Measurements from ENCODE around the gene SLC8A2.
A peak's percentile ranks its signal among the peaks of the same experiment; 100 is the strongest.

Gene SLC8A2

DNA sequence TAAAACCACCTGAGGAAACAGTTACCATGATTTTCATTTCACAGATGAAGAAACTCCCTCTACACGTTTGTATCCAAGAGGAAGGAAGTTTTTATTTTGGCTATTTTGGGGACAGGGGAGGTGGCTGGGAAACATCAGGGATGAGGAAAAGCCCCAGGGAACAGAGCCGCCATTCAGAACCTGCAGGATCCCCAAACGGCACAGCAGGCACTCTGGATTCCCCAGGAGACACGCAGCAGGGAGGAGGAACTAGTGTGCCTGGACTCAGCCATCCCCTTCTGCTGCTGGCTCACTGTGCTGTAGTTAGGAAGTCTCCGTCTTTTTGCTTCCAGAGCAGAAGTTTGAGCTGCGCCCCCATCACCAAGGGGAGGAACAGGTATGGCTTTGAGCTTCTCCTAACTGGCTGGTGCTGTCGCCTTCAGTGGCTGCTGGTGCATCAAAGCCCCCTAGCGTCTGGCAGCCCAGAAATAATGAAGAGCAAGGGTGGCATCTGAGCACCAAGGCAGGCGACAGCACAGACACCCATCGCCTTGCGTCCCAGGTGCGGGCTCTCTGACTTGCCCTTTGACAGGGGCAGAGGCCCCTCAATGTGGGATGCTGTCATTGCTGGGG, 38.9 kb upstream of the SLC8A2 start:
- 84% methylated on average over 12 of the region's 12 CpGs for WGBS
- Histone ChIP-seq H4K8ac (ENCODE audit: low read length) (no peak overlapping the region), H3K9ac (ENCODE audit: low read length) (peak overlapping the region; percentile 99), H3K4me1 (ENCODE audit: control insufficient read depth, insufficient read depth, low read depth, low read length) (peaks cover 36% of the 10 kb centered on the region), H3K23ac (ENCODE audit: low read length in 2 of 2) (no peak overlapping the region), H3K4me3 (ENCODE audit: insufficient read depth in 1 of 2, low read depth in 1 of 2, low read length in 2 of 2) (peak overlapping the region in 1 of 2 experiments; percentile 18), H3K79me1 (replicated peaks; ENCODE audit: low read length, poor library complexity, severe bottlenecking) (peaks cover 34% of the 10 kb centered on the region), H3K4ac (ENCODE audit: low read depth in 1 of 2, low read length in 2 of 2) (no peak overlapping the region), H4K91ac (ENCODE audit: low read length) (no peak overlapping the region), H3K4me2 (ENCODE audit: low read length, poor library complexity, severe bottlenecking) (no peak overlapping the region), H2BK120ac (ENCODE audit: low read depth, low read length) (no peak overlapping the region), H3K36me3 (ENCODE audit: control insufficient read depth in 1 of 2, insufficient read depth in 2 of 2, low read depth in 1 of 2, low read length in 2 of 2) (peaks cover 21 to 24% of the 10 kb centered on the region in 2 experiments), H3K18ac (ENCODE audit: low read depth in 1 of 2, low read length in 2 of 2) (no peak overlapping the region), H3K9me3 (ENCODE audit: control insufficient read depth, low read length) (no peaks in the 10 kb centered on the region), H2AK5ac (ENCODE audit: low read length, severe bottlenecking) (no peak overlapping the region), H2BK5ac (ENCODE audit: low read depth, low read length, poor library complexity, severe bottlenecking) (no peak overlapping the region), H2BK15ac (ENCODE audit: low read depth, poor library complexity, severe bottlenecking) (no peak overlapping the region), H3K27ac (ENCODE audit: low read length, poor library complexity, severe bottlenecking) (no peak overlapping the region), H3K14ac (ENCODE audit: low read length in 2 of 2) (no peak overlapping the region), H2AFZ (ENCODE audit: low read depth, low read length) (no peak overlapping the region), H3K27me3 (ENCODE audit: control insufficient read depth in 1 of 2, insufficient read depth in 1 of 2, low read length in 2 of 2) (no peaks in the 10 kb centered on the region), H2BK12ac (ENCODE audit: low read length in 2 of 2) (peak overlapping the region in 1 of 2 experiments; percentile 2)
- no peak for DNase-seq

DNA sequence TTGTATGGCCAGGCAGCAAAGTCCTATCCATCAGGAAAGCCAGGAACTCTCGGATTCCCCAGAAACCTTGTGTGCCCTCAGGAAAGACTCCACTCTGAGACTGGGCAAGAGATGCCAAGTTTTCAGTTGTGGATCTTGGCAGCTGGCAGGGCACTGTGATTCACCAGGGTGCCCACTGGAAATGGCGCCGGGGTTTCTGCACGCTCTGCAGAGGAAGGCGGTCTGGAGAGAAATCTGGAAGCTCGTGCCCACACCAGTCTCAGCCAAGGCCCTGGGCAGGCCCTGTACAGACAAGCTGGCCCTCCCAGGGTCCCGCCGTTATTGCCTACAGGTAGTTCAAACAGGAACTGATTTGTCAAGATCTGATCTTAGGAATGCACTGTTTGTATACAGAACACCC, 38.3 kb upstream of the SLC8A2 start:
- Histone ChIP-seq H2BK5ac (ENCODE audit: low read depth, low read length, poor library complexity, severe bottlenecking) (no peak overlapping the region), H2AK5ac (ENCODE audit: low read length, severe bottlenecking) (no peak overlapping the region), H2AFZ (ENCODE audit: low read depth, low read length) (no peak overlapping the region), H3K79me1 (replicated peaks; ENCODE audit: low read length, poor library complexity, severe bottlenecking) (peaks cover 38% of the 10 kb centered on the region), H3K27me3 (ENCODE audit: control insufficient read depth in 1 of 2, insufficient read depth in 1 of 2, low read length in 2 of 2) (no peaks in the 10 kb centered on the region), H2BK120ac (ENCODE audit: low read depth, low read length) (no peak overlapping the region), H3K14ac (ENCODE audit: low read length in 2 of 2) (no peak overlapping the region), H3K18ac (ENCODE audit: low read depth in 1 of 2, low read length in 2 of 2) (no peak overlapping the region), H3K9ac (ENCODE audit: low read length) (no peak overlapping the region), H3K27ac (ENCODE audit: low read length, poor library complexity, severe bottlenecking) (no peak overlapping the region), H3K4ac (ENCODE audit: low read depth in 1 of 2, low read length in 2 of 2) (no peak overlapping the region), H3K23ac (ENCODE audit: low read length in 2 of 2) (no peak overlapping the region), H3K36me3 (ENCODE audit: control insufficient read depth in 1 of 2, insufficient read depth in 2 of 2, low read depth in 1 of 2, low read length in 2 of 2) (peaks cover 22 to 29% of the 10 kb centered on the region in 2 experiments), H3K4me3 (ENCODE audit: insufficient read depth in 1 of 2, low read depth in 1 of 2, low read length in 2 of 2) (no peak overlapping the region), H3K4me1 (ENCODE audit: control insufficient read depth, insufficient read depth, low read depth, low read length) (peaks cover 36% of the 10 kb centered on the region), H4K91ac (ENCODE audit: low read length) (no peak overlapping the region), H3K9me3 (ENCODE audit: control insufficient read depth, low read length) (no peaks in the 10 kb centered on the region), H2BK15ac (ENCODE audit: low read depth, poor library complexity, severe bottlenecking) (no peak overlapping the region), H2BK12ac (ENCODE audit: low read length in 2 of 2) (no peak overlapping the region), H3K4me2 (ENCODE audit: low read length, poor library complexity, severe bottlenecking) (no peak overlapping the region), H4K8ac (ENCODE audit: low read length) (no peak overlapping the region)
- DNase-seq = no peak
- 95% methylated on average over 8 of the region's 8 CpGs for WGBS

DNA sequence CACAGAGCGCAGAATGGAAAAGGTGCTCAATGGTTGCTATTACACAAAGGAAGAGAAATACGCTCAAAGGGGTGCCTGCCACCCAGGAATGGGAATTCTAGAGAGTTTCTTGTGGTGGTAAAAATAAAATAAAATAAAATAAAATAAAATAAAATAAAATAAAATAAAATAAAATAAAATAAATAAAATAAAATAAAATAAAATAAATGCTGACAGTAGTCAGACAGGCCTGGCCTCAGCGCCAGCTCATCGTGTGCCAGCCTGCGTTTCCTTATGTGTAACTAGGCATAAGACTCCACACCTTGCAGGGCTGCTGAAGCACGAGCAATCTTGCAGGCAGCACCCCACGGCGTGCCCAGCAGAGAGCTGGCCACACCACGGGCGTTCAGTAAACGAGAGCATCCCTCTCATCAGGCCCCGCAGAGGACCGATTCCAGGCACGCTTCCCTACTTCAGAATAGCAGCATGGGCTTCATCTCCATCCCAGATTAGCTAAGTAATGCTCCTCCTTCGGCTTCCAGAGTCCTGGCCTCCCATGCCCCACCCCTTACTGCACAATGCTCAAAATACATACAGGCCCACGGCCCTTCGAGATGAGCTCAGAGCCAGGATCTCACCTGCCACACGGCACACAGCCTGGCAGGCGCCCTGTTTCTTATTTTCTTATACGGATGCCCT, 37.6 kb upstream of the SLC8A2 start:
- no peak overlapping the region for H3K9ac ChIP-seq (ENCODE audit: low read length)
- no peak overlapping the region for H3K4me2 ChIP-seq (ENCODE audit: low read length, poor library complexity, severe bottlenecking)
- H2AK5ac ChIP-seq (ENCODE audit: low read length, severe bottlenecking) = no peak overlapping the region
- no peak for DNase-seq
- peaks cover 23 to 29% of the 10 kb centered on the region in 2 experiments for H3K36me3 ChIP-seq (ENCODE audit: control insufficient read depth in 1 of 2, insufficient read depth in 2 of 2, low read depth in 1 of 2, low read length in 2 of 2)
- H3K4me3 ChIP-seq (ENCODE audit: insufficient read depth in 1 of 2, low read depth in 1 of 2, low read length in 2 of 2) = no peak overlapping the region
- no peak overlapping the region for H2BK5ac ChIP-seq (ENCODE audit: low read depth, low read length, poor library complexity, severe bottlenecking)
- no peak overlapping the region for H3K4ac ChIP-seq (ENCODE audit: low read depth in 1 of 2, low read length in 2 of 2)
- H4K8ac ChIP-seq (ENCODE audit: low read length) = no peak overlapping the region
- H3K4me1 ChIP-seq (ENCODE audit: control insufficient read depth, insufficient read depth, low read depth, low read length) = peaks cover 36% of the 10 kb centered on the region
- H3K18ac ChIP-seq (ENCODE audit: low read depth in 1 of 2, low read length in 2 of 2) = no peak overlapping the region
- H4K91ac ChIP-seq (ENCODE audit: low read length) = no peak overlapping the region
- no peak overlapping the region for H3K23ac ChIP-seq (ENCODE audit: low read length in 2 of 2)
- no peak overlapping the region for H2BK15ac ChIP-seq (ENCODE audit: low read depth, poor library complexity, severe bottlenecking)
- no peak overlapping the region for H2BK12ac ChIP-seq (ENCODE audit: low read length in 2 of 2)
- H2BK120ac ChIP-seq (ENCODE audit: low read depth, low read length) = no peak overlapping the region
- no peak overlapping the region for H2AFZ ChIP-seq (ENCODE audit: low read depth, low read length)
- H3K79me1 ChIP-seq (replicated peaks; ENCODE audit: low read length, poor library complexity, severe bottlenecking) = peaks cover 40% of the 10 kb centered on the region
- H3K9me3 ChIP-seq (ENCODE audit: control insufficient read depth, low read length) = no peaks in the 10 kb centered on the region
- no peak overlapping the region for H3K14ac ChIP-seq (ENCODE audit: low read length in 2 of 2)
- no peaks in the 10 kb centered on the region for H3K27me3 ChIP-seq (ENCODE audit: control insufficient read depth in 1 of 2, insufficient read depth in 1 of 2, low read length in 2 of 2)
- 98% methylated on average over 19 of the region's 20 CpGs for WGBS
- H3K27ac ChIP-seq (ENCODE audit: low read length, poor library complexity, severe bottlenecking) = no peak overlapping the region

DNA sequence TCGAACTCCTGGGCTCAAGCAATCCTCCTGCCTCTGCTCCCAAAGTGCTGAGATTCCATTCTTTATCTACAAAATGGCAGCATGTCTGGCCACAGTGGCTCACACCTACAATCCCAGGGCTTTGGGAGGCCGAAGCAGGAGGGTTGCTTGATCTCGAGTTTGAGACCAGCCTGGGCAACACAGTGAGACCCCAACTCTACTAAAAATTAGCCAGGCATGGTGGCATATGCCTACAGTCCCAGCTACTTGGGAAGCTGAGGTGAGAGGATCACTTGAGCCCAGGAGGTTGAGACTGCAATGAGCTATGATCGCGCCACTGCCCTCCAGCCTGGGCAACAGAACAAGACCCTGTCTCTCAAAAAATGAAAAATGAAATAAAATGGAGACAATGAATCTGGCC, 37.0 kb upstream of the SLC8A2 start:
- peaks cover 29 to 33% of the 10 kb centered on the region in 2 experiments for H3K36me3 ChIP-seq (ENCODE audit: control insufficient read depth in 1 of 2, insufficient read depth in 2 of 2, low read depth in 1 of 2, low read length in 2 of 2)
- WGBS = 95% methylated on average over 5 of the region's 5 CpGs
- H3K23ac ChIP-seq (ENCODE audit: low read length in 2 of 2) = no peak overlapping the region
- H3K14ac ChIP-seq (ENCODE audit: low read length in 2 of 2) = no peak overlapping the region
- H4K8ac ChIP-seq (ENCODE audit: low read length) = no peak overlapping the region
- H2BK120ac ChIP-seq (ENCODE audit: low read depth, low read length) = no peak overlapping the region
- H3K4me2 ChIP-seq (ENCODE audit: low read length, poor library complexity, severe bottlenecking) = no peak overlapping the region
- H4K91ac ChIP-seq (ENCODE audit: low read length) = no peak overlapping the region
- no peak overlapping the region for H2BK5ac ChIP-seq (ENCODE audit: low read depth, low read length, poor library complexity, severe bottlenecking)
- no peak overlapping the region for H2BK15ac ChIP-seq (ENCODE audit: low read depth, poor library complexity, severe bottlenecking)
- H3K4ac ChIP-seq (ENCODE audit: low read depth in 1 of 2, low read length in 2 of 2) = no peak overlapping the region
- no peak overlapping the region for H3K4me3 ChIP-seq (ENCODE audit: insufficient read depth in 1 of 2, low read depth in 1 of 2, low read length in 2 of 2)
- H3K9me3 ChIP-seq (ENCODE audit: control insufficient read depth, low read length) = no peaks in the 10 kb centered on the region
- no peak overlapping the region for H2AK5ac ChIP-seq (ENCODE audit: low read length, severe bottlenecking)
- H2BK12ac ChIP-seq (ENCODE audit: low read length in 2 of 2) = no peak overlapping the region
- H2AFZ ChIP-seq (ENCODE audit: low read depth, low read length) = no peak overlapping the region
- H3K4me1 ChIP-seq (ENCODE audit: control insufficient read depth, insufficient read depth, low read depth, low read length) = peaks cover 33% of the 10 kb centered on the region
- no peaks in the 10 kb centered on the region for H3K27me3 ChIP-seq (ENCODE audit: control insufficient read depth in 1 of 2, insufficient read depth in 1 of 2, low read length in 2 of 2)
- DNase-seq = no peak
- H3K27ac ChIP-seq (ENCODE audit: low read length, poor library complexity, severe bottlenecking) = no peak overlapping the region
- no peak overlapping the region for H3K9ac ChIP-seq (ENCODE audit: low read length)
- no peak overlapping the region for H3K18ac ChIP-seq (ENCODE audit: low read depth in 1 of 2, low read length in 2 of 2)
- H3K79me1 ChIP-seq (replicated peaks; ENCODE audit: low read length, poor library complexity, severe bottlenecking) = peaks cover 44% of the 10 kb centered on the region
